ENCODE data around the gene PIK3R1.

The PIK3R1 gene

GRCh38 chr5:68215208-68215897 lies at the start of gene PIK3R1:
Gene PIK3R1, plus strand, starts transcription at chr5:68215756. Its CDS starts 10,920 bp downstream, at chr5:68226676.
- peak; percentile 99 for DNase-seq (ENCODE audit: low spot score)

GRCh38 chr5:68167195-68167651 lies 48.3 kb upstream of the PIK3R1 start:
- TF ChIP-seq CTCF (IDR thresholded peaks at IDR 0.05; ENCODE audit: extremely low read depth, missing control alignments), result no peak
- DNase-seq (ENCODE audit: low spot score), result no peak

More at GRCh38 chr5:68215208-68215897, at the start of gene PIK3R1:
- TF ChIP-seq CTCF (IDR thresholded peaks at IDR 0.05; ENCODE audit: extremely low read depth, missing control alignments), result no peak

- TF ChIP-seq CTCF (IDR thresholded peaks at IDR 0.05; ENCODE audit: extremely low read depth, missing control alignments), result no peak
- no peak for DNase-seq (ENCODE audit: low spot score)
These were observed 45.7 kb upstream of the PIK3R1 start for GRCh38 chr5:68169903-68170302.

- TF ChIP-seq CTCF (IDR thresholded peaks at IDR 0.05; ENCODE audit: extremely low read depth, missing control alignments), result no peak
These were observed 44.6 kb upstream of the PIK3R1 start for GRCh38 chr5:68170826-68171558.

GRCh38 chr5:68172314-68172713 lies 43.2 kb upstream of the PIK3R1 start:
- no peak for TF ChIP-seq CTCF (IDR thresholded peaks at IDR 0.05; ENCODE audit: extremely low read depth, missing control alignments)
- no peak for DNase-seq (ENCODE audit: low spot score)

More at GRCh38 chr5:68170826-68171558, 44.6 kb upstream of the PIK3R1 start:
- no peak for DNase-seq (ENCODE audit: low spot score)

- DNase-seq (ENCODE audit: low spot score), result no peak
- no peak for TF ChIP-seq CTCF (IDR thresholded peaks at IDR 0.05; ENCODE audit: extremely low read depth, missing control alignments)
These were observed 42.5 kb upstream of the PIK3R1 start for GRCh38 chr5:68173007-68173406.

GRCh38 chr5:68176253-68176652 lies 39.3 kb upstream of the PIK3R1 start:
- TF ChIP-seq CTCF (IDR thresholded peaks at IDR 0.05; ENCODE audit: extremely low read depth, missing control alignments), result no peak

More at GRCh38 chr5:68176253-68176652, 39.3 kb upstream of the PIK3R1 start:
- no peak for DNase-seq (ENCODE audit: low spot score)

Measured in GM20000 (cell line).